GM21528 (cell line): Measurements from ENCODE around the gene TLK1.

Source experiments
- ATAC-seq: cut with Tn5 transposase; IDR thresholded peaks from one replicate; pipeline ENCODE4 v1.9.1; 2021; ENCODE audit warnings: mild to moderate bottlenecking, moderate library complexity; ENCODE audit not compliant: unreplicated experiment, low FRiP score

The TLK1 gene

GRCh38 chr2:170971071-170971470 is 189.6 kb downstream of the TLK1 start:
- no peak for ATAC-seq

- ATAC-seq: no peak
Observed at GRCh38 chr2:170969872-170970496, 190.7 kb downstream of the TLK1 start.

- no peak for ATAC-seq
Observed at GRCh38 chr2:170969030-170969429, 191.7 kb downstream of the TLK1 start.

- ATAC-seq: no peak
Observed at GRCh38 chr2:170968205-170969003, 192.3 kb downstream of the TLK1 start.

- no peak for ATAC-seq
Observed at GRCh38 chr2:170967553-170967952, 193.1 kb downstream of the TLK1 start.

GRCh38 chr2:170966648-170967396 is 193.9 kb downstream of the TLK1 start:
- ATAC-seq: no peak

- ATAC-seq: no peak
Observed at GRCh38 chr2:170965446-170966225, 195.1 kb downstream of the TLK1 start.

GRCh38 chr2:170963386-170963785 is 197.3 kb downstream of the TLK1 start:
- ATAC-seq: no peak

GRCh38 chr2:170953941-170954340 is 206.8 kb downstream of the TLK1 start:
- no peak for ATAC-seq

- peak; percentile 85 for ATAC-seq
Observed at GRCh38 chr2:170950221-170950761, 210.4 kb downstream of the TLK1 start.

- ATAC-seq: no peak
Observed at GRCh38 chr2:170949415-170949814, 211.3 kb downstream of the TLK1 start.

GRCh38 chr2:170944545-170944944 is 216.1 kb downstream of the TLK1 start:
- ATAC-seq: no peak

GRCh38 chr2:170943596-170943995 is 217.1 kb downstream of the TLK1 start:
- no peak for ATAC-seq

- ATAC-seq: no peak
Observed at GRCh38 chr2:170943041-170943440, 217.7 kb downstream of the TLK1 start.

GRCh38 chr2:170942615-170943014 is 218.1 kb downstream of the TLK1 start:
- ATAC-seq: no peak
